Neural crest cell (in vitro differentiated cells): ENCODE measurements around the gene PGAP6. TPM values are rescaled to one million over a fixed set of nuclear protein-coding genes. Genes with fewer than 3 reads are reported as not detected.
"Not testable (repeated sequence)": the region's sequence is repeated elsewhere in the genome, so short reads cannot be mapped to it uniquely, and the experiment has no call there.

ENCODE experiments used
- DNase-seq: peaks from one replicate; pipeline ENCODE4 v3.0.0; 2021; ENCODE audit warnings: low read depth, mixed read lengths, low spot score
- H3K27ac Mint-ChIP-seq: one replicate; pipeline ENCODE4 v1.8.0; 2021; ENCODE audit warnings: mild to moderate bottlenecking, mixed read lengths; ENCODE audit not compliant: unreplicated experiment
- H3K27me3 Mint-ChIP-seq: 2 replicates; pipeline ENCODE4 v1.8.0; 2021; ENCODE audit warnings: low read depth, mild to moderate bottlenecking, mixed read lengths
- H3K36me3 Mint-ChIP-seq: 2 replicates; pipeline ENCODE4 v1.8.0; 2021; ENCODE audit warnings: low read depth, mild to moderate bottlenecking, mixed read lengths
- H3K4me1 Mint-ChIP-seq: 2 replicates; pipeline ENCODE4 v1.8.0; 2021; ENCODE audit warnings: mixed read lengths
- H3K4me3 Mint-ChIP-seq: one replicate; pipeline ENCODE4 v1.8.0; 2021; ENCODE audit warnings: mild to moderate bottlenecking, mixed read lengths
- H3K9me3 Mint-ChIP-seq: 2 replicates; pipeline ENCODE4 v1.8.0; 2021; ENCODE audit warnings: mixed read lengths
- total RNA-seq: library from RNA; stranded (reverse); gene quantifications from 2 replicates; pipeline ENCODE4 v1.2.1, GENCODE V29; 2021
- TF ChIP-seq, protein P1 (sequence below): fragments of 200-600 bp; sonication (generic); conservative IDR thresholded peaks from 2 replicates; pipeline ENCODE4 v1.5.0; 2021; ENCODE audit warnings: antibody characterized with exemption, mild to moderate bottlenecking

The PGAP6 gene
- total RNA-seq, 1 donor from 2014 or later, result 62.0 TPM

- peaks cover 50% of the 10 kb centered on the region for H3K4me1 Mint-ChIP-seq
- H3K27ac Mint-ChIP-seq, result no peak overlapping the region
- peaks cover 6% of the 10 kb centered on the region for H3K36me3 Mint-ChIP-seq
- no peaks in the 10 kb centered on the region for H3K9me3 Mint-ChIP-seq
- H3K27me3 Mint-ChIP-seq, result peaks cover 17% of the 10 kb centered on the region
- peak overlapping the region; percentile 98 for H3K4me3 Mint-ChIP-seq
- TF ChIP-seq, protein P1, sequence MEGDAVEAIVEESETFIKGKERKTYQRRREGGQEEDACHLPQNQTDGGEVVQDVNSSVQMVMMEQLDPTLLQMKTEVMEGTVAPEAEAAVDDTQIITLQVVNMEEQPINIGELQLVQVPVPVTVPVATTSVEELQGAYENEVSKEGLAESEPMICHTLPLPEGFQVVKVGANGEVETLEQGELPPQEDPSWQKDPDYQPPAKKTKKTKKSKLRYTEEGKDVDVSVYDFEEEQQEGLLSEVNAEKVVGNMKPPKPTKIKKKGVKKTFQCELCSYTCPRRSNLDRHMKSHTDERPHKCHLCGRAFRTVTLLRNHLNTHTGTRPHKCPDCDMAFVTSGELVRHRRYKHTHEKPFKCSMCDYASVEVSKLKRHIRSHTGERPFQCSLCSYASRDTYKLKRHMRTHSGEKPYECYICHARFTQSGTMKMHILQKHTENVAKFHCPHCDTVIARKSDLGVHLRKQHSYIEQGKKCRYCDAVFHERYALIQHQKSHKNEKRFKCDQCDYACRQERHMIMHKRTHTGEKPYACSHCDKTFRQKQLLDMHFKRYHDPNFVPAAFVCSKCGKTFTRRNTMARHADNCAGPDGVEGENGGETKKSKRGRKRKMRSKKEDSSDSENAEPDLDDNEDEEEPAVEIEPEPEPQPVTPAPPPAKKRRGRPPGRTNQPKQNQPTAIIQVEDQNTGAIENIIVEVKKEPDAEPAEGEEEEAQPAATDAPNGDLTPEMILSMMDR, result no peak
- no peak for DNase-seq
These were observed 44.5 kb upstream of the PGAP6 start for GRCh38 chr16:426115-426905.

DNA sequence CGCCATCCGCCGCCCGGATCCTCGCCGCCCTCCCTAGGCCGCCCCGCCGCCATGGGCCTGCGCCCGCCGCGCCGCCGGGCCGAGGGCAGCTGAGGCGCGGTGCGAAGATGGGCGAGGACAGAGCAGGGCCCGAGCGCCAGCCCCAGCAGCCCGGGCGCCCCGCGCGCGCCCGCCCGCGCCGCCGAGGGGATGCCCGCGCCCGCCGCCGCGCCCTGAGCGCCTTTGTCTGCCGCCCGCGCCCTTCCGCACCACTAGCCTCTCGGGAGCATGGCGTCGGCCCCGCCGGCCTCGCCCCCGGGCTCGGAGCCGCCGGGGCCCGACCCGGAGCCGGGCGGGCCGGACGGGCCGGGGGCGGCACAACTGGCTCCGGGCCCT, 43.9 kb upstream of the PGAP6 start:
- Mint-ChIP-seq H3K4me3 (peak overlapping the region; percentile 89), H3K27ac (no peak overlapping the region), H3K36me3 (peaks cover 2% of the 10 kb centered on the region), H3K27me3 (peaks cover 21% of the 10 kb centered on the region), H3K9me3 (no peaks in the 10 kb centered on the region), H3K4me1 (peaks cover 45% of the 10 kb centered on the region)
- no peak for DNase-seq
- TF ChIP-seq, protein P1, result no peak

DNA sequence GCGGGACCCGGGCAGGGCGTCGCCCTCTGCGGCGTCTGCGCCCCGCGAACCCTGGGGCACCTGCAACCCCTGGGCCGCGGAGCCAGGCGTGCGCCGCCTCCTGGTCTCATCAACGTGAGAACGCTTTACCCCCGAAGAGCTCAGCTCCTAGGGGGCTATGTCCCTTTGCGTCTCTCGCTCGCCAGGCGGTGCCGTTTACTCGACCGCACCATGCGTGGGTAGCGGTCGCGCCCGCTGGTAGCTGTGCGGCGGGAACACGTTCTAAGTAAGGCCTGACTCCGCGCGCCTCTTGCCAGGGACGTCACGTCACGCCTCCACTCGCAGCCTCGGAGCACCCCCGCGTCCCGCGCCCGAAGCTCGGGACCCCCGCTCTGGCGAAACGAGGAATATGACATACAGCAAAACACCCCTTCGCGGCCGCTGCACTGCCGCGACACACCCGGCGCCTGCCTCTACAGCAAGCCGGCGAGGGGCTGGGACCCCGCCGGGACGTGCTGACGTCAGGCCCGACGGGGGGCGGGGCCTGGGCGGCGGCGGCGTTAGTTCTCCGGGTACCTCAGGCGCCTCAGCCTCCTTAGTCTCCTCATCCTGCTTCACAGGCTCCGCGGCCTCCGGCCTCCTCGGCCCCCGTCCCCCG, 43.4 kb upstream of the PGAP6 start, which contains the start of gene RAB11FIP3:
TSS of gene RAB11FIP3 (plus strand) at position 568 of the 637 bp plus-strand sequence. CDS start 358 bp downstream, outside the sequence.
- Mint-ChIP-seq H3K27me3 (peaks cover 23% of the 10 kb centered on the region), H3K4me1 (peaks cover 42% of the 10 kb centered on the region), H3K27ac (no peak within 1 kb of the TSS), H3K4me3 (peak within 1 kb of the TSS; percentile 98), H3K9me3 (no peaks in the 10 kb centered on the region), H3K36me3 (peaks cover 2% of the 10 kb centered on the region)
- DNase-seq, result peak; percentile 78
- TF ChIP-seq, protein P1, result peak; percentile 52

- TF ChIP-seq, protein P1, result no peak
- Mint-ChIP-seq H3K4me3 (peak overlapping the region; percentile 83), H3K36me3 (peaks cover 2% of the 10 kb centered on the region), H3K27ac (no peak overlapping the region), H3K27me3 (peaks cover 23% of the 10 kb centered on the region), H3K4me1 (peaks cover 36% of the 10 kb centered on the region), H3K9me3 (no peaks in the 10 kb centered on the region)
- DNase-seq, result no peak
These were observed 42.9 kb upstream of the PGAP6 start for GRCh38 chr16:424623-425081.

DNA sequence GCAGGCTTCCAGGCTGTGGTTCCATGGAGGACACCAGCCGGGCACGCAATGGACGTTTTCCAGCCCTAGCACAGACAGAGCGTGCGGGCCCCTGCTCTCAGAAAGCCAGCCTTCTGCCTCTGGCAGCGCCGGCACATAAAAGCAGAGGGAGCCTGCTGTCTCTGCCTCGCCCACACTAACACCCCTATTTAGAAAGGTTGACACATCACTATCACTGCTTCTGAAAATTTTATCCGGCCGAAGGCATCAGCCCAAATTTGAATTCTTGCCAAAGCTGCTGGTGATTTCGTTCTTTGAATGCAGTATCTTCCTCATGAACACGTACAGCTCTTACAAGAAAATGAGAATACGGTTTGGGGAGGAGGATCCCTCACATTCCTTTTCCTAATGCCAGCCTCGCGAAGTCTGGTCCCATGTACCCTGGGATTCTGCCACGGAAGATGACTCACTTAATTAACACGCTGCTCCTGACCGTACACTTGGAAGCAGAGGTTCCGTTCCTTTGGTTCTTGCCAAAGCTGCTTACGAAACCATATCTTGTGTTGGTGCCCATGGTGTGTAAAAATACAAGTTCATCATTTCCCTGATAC, 42.4 kb upstream of the PGAP6 start:
- Mint-ChIP-seq H3K4me1 (peaks cover 36% of the 10 kb centered on the region), H3K36me3 (peaks cover 2% of the 10 kb centered on the region), H3K27ac (no peak overlapping the region), H3K27me3 (peaks cover 23% of the 10 kb centered on the region), H3K9me3 (no peaks in the 10 kb centered on the region), H3K4me3 (peak overlapping the region; percentile 83)
- TF ChIP-seq, protein P1, result no peak
- no peak for DNase-seq

DNA sequence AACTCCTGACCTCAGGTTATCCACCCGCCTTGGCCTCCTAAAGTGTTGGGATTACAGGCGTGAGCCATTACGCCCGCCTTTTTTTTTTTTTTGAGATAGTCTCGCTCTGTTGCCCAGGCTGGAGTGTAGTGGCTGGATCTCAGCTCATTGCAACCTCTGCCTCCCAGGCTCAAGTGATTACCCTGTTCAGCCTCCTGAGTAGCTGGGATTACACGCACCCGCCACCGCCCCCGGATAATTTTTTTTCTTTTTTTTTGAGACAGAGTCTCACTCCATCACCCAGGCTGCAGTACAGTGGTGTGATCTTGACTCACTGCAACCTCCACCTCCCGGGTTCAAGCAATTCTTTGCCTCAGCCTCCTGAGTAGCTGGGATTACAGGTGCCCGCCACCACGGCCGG, 40.4 kb upstream of the PGAP6 start:
- H3K27ac Mint-ChIP-seq, DNase-seq, H3K9me3 Mint-ChIP-seq, H3K36me3 Mint-ChIP-seq, H3K4me3 Mint-ChIP-seq: not testable (repeated sequence)
- peaks cover 18% of the 10 kb centered on the region for H3K4me1 Mint-ChIP-seq
- H3K27me3 Mint-ChIP-seq, result peaks cover 23% of the 10 kb centered on the region

DNA sequence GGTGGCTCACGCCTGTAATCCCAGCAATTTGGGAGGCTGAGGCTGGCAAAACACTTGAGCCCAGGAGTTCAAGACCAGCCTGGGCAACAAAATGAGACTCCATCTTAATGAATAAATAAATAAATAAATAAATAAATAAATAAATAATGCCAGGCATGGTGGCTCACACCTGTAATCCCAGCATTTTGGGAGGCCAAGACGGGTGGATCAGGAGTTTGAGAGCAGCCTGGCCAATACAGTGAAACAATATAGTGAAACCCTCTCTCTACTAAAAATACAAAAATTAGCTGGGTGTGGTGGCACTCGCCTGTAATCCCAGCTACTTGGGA, 33.4 kb upstream of the PGAP6 start:
- H3K4me1 Mint-ChIP-seq, DNase-seq, H3K9me3 Mint-ChIP-seq, H3K27ac Mint-ChIP-seq, H3K36me3 Mint-ChIP-seq, H3K4me3 Mint-ChIP-seq, H3K27me3 Mint-ChIP-seq: not testable (repeated sequence)
